OCI-LY1 (cell line): ENCODE measurements around the gene SSUH2.

ENCODE experiments used
- EZH2 ChIP-seq: fragments of 200-600 bp; sonication (generic), shearing (Covaris generic); IDR thresholded peaks from 2 replicates; pipeline ENCODE4 v1.8.0; 2017; ENCODE audit warnings: borderline replicate concordance, mixed run types, mild to moderate bottlenecking, antibody characterized with exemption, low read length, moderate library complexity, mixed read lengths
- TF ChIP-seq, protein P1 (sequence below): fragments of 200-600 bp; sonication (generic), shearing (Covaris generic); IDR thresholded peaks from 2 replicates; pipeline ENCODE4 v1.5.1; 2017; ENCODE audit warnings: mild to moderate bottlenecking, antibody characterized with exemption, low read length, moderate library complexity, mixed read lengths

DNA sequence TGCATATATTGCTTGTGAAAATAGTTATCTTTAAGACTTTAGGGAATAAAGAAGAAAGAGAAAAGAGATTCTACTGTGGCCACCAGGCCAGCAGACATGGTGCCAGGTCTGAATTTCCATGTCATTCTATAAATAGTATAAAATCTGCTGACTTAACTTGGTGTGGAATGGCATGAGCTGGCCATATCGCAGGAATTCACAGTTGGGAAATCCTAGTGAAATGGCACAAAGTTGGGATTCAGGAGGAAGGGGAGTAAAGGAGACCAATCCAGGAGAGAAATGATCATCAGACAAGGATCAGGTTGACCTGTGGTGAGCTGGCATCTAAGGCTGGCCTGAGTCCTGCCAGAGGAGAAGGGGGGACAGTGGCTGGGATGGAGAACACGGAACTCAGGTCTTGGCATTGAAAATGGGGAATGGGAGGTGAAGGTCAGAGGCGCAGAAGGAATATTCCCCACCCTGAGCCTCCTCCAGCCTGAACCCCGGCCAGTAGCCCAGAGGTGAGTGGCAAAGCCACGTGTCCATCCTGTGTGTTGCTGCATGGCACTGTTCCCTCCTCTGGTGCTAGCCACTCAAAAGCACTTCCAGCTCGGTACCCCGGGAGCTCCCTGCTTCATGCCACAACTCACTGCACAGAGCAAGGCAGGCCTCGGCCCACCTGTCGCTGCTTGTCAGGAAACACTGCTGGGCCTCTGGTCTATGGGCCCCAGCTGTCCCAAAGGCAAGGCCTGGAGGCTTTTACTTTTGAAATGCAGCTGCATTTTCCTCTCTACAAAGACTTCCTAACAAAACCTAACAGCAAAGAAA, 51.4 kb downstream of the SSUH2 start:
- TF ChIP-seq, protein P1, sequence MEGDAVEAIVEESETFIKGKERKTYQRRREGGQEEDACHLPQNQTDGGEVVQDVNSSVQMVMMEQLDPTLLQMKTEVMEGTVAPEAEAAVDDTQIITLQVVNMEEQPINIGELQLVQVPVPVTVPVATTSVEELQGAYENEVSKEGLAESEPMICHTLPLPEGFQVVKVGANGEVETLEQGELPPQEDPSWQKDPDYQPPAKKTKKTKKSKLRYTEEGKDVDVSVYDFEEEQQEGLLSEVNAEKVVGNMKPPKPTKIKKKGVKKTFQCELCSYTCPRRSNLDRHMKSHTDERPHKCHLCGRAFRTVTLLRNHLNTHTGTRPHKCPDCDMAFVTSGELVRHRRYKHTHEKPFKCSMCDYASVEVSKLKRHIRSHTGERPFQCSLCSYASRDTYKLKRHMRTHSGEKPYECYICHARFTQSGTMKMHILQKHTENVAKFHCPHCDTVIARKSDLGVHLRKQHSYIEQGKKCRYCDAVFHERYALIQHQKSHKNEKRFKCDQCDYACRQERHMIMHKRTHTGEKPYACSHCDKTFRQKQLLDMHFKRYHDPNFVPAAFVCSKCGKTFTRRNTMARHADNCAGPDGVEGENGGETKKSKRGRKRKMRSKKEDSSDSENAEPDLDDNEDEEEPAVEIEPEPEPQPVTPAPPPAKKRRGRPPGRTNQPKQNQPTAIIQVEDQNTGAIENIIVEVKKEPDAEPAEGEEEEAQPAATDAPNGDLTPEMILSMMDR: no peak
- no peak for TF ChIP-seq EZH2
